ENCODE data around the gene LGALS3. TPM values are rescaled to one million over a fixed set of nuclear protein-coding genes. Genes with fewer than 3 reads are reported as not detected.
A peak's percentile ranks its signal among the peaks of the same experiment; 100 is the strongest.

Gene LGALS3
- total RNA-seq, 4 donors from 2014 or later: 388 to 2,805 (median 1,702) TPM

- peak overlapping the region; percentile 60 to 76 (median 68) for H3K27ac ChIP-seq
- intact Hi-C loops (cut with DNase I; ENCODE audit: low total_unique reads): no loop called here
- H3K36me3 ChIP-seq: peaks cover 0 to 34% (median 12%) of the 10 kb centered on the region in 4 donors
- WGBS, 2 donors (ENCODE audit: low coverage in 1 of 2): 47 to 61% methylated on average over 9 to 12 of the region's 12 CpGs
- TF ChIP-seq CTCF (IDR thresholded peaks at IDR 0.05) (no peak), POLR2AphosphoS5 (IDR thresholded peaks at IDR 0.05) (peak in 1 of 3 donors; percentile 36)
- peaks cover 20 to 70% (median 37%) of the 10 kb centered on the region in 4 donors for H3K4me1 ChIP-seq
- H3K9me3 ChIP-seq: no peaks in the 10 kb centered on the region
- H3K27me3 ChIP-seq: no peaks in the 10 kb centered on the region
- in situ Hi-C loops (cut with MboI; ENCODE audit: low pct_ligation_motif_present in 1 of 4, low pct_unique_long_range_greater_than_20kb in 1 of 4, low sequenced_read_pairs in 3 of 4): loop anchor here in 1 of 4 donors (10.0 kb wide), 1 partner anchor 52 kb away; no protein-coding TSS in a partner anchor
- peak; percentile 41 for DNase-seq
- peak overlapping the region in 1 of 4 donors; percentile 5 for H3K4me3 ChIP-seq
Measured at GRCh38 chr14:55136885-55137786, 8.1 kb downstream of the LGALS3 start.

GRCh38 chr14:55138091-55138490 lies 9.0 kb downstream of the LGALS3 start:
- H3K4me1 ChIP-seq: peaks cover 17 to 61% (median 28%) of the 10 kb centered on the region in 4 donors
- WGBS, 2 donors (ENCODE audit: low coverage in 1 of 2): 88% methylated on average over 5 of the region's 7 CpGs; no CpG with 5 or more reads in 1 of the 2 donors
- intact Hi-C loops (cut with DNase I; ENCODE audit: low total_unique reads): no loop called here
- no peaks in the 10 kb centered on the region for H3K9me3 ChIP-seq
- peak overlapping the region in 1 of 4 donors; percentile 5 for H3K4me3 ChIP-seq
- peak overlapping the region; percentile 60 to 76 (median 68) for H3K27ac ChIP-seq
- in situ Hi-C loops (cut with MboI; ENCODE audit: low pct_ligation_motif_present in 1 of 4, low pct_unique_long_range_greater_than_20kb in 1 of 4, low sequenced_read_pairs in 3 of 4): loop anchor here in 1 of 4 donors (10.0 kb wide), 1 partner anchor 53 kb away; no protein-coding TSS in a partner anchor
- DNase-seq: no peak
- H3K36me3 ChIP-seq: peaks cover 0 to 43% (median 16%) of the 10 kb centered on the region in 4 donors
- H3K27me3 ChIP-seq: no peaks in the 10 kb centered on the region
- TF ChIP-seq CTCF (IDR thresholded peaks at IDR 0.05): peak in 1 of 5 experiments; percentile 15
- TF ChIP-seq EP300 (IDR thresholded peaks at IDR 0.05; ENCODE audit: low read depth): no peak

GRCh38 chr14:55139141-55139540 lies 10.1 kb downstream of the LGALS3 start:
- TF ChIP-seq EP300 (IDR thresholded peaks at IDR 0.05; ENCODE audit: low read depth): no peak
- TF ChIP-seq POLR2A (IDR thresholded peaks at IDR 0.05): peak; percentile 11
- intact Hi-C loops (cut with DNase I; ENCODE audit: low total_unique reads): no loop called here
- Histone ChIP-seq H3K36me3 (peaks cover 0 to 53% (median 20%) of the 10 kb centered on the region in 4 donors), H3K9me3 (no peaks in the 10 kb centered on the region), H3K4me3 (no peak overlapping the region), H3K27ac (no peak overlapping the region), H3K4me1 (peaks cover 14 to 50% (median 21%) of the 10 kb centered on the region in 4 donors), H3K27me3 (no peaks in the 10 kb centered on the region)
- no peak for DNase-seq
- in situ Hi-C loops (cut with MboI; ENCODE audit: low pct_ligation_motif_present in 1 of 4, low pct_unique_long_range_greater_than_20kb in 1 of 4, low sequenced_read_pairs in 3 of 4): loop anchor here in 1 of 4 donors (10.0 kb wide), 1 partner anchor 54 kb away; no protein-coding TSS in a partner anchor

GRCh38 chr14:55139696-55140509 lies 10.9 kb downstream of the LGALS3 start:
- no peak for TF ChIP-seq POLR2AphosphoS5 (IDR thresholded peaks at IDR 0.05)
- H3K27me3 ChIP-seq: no peaks in the 10 kb centered on the region
- H3K9me3 ChIP-seq: no peaks in the 10 kb centered on the region
- intact Hi-C loops (cut with DNase I; ENCODE audit: low total_unique reads): no loop called here
- no peak for DNase-seq
- peaks cover 0 to 61% (median 24%) of the 10 kb centered on the region in 4 donors for H3K36me3 ChIP-seq
- in situ Hi-C loops (cut with MboI; ENCODE audit: low pct_ligation_motif_present in 1 of 4, low pct_unique_long_range_greater_than_20kb in 1 of 4, low sequenced_read_pairs in 3 of 4): loop anchor here in 1 of 4 donors (10.0 kb wide), 1 partner anchor 55 kb away; no protein-coding TSS in a partner anchor
- no peak overlapping the region for H3K27ac ChIP-seq
- peaks cover 9 to 43% (median 20%) of the 10 kb centered on the region in 4 donors for H3K4me1 ChIP-seq
- 73 to 87% methylated on average over 4 of the region's 4 CpGs for WGBS, 2 donors (ENCODE audit: low coverage in 1 of 2)
- no peak overlapping the region for H3K4me3 ChIP-seq

Data from transverse colon (tissue), 4 donors.